HUDEP-2 (cell line): Measurements from ENCODE around the gene CMTM4.
A peak's percentile ranks its signal among the peaks of the same experiment; 100 is the strongest.

Experiments used
- DNase-seq, 76 experiments: peaks; one replicate each; lab custom pipeline; 2025; ENCODE audit not compliant: unreplicated experiment in 76 of 76; lab: John Stamatoyannopoulos, UW

The CMTM4 gene

GRCh38 chr16:66696669-66697630, at the start of gene CMTM4:
Gene CMTM4, minus strand, starts transcription at chr16:66696743. Its CDS starts 218 bp downstream, at chr16:66696525.
- DNase-seq: peak in 67 of 76 experiments; percentile 8 to 80 (median 58)

DNA sequence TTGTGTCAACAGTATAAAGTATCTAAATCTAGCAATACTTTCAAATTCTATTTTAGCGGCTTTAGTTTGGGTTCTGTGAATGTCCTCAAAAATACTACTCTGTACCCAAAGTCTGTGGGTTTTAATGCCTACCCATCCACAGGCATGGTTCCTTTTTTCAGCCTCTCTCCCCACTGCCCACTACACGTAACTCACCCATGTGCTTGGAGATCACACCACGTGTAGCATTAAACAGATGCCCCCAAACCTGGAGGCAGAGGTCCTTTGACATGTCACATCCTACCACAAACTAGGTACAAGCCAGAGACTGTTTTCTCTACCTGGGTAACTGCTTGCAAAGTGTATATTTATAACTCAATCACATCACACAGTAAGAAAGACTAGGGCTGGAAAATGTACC, 49.5 kb upstream of the CMTM4 start:
- no peak for DNase-seq

DNA sequence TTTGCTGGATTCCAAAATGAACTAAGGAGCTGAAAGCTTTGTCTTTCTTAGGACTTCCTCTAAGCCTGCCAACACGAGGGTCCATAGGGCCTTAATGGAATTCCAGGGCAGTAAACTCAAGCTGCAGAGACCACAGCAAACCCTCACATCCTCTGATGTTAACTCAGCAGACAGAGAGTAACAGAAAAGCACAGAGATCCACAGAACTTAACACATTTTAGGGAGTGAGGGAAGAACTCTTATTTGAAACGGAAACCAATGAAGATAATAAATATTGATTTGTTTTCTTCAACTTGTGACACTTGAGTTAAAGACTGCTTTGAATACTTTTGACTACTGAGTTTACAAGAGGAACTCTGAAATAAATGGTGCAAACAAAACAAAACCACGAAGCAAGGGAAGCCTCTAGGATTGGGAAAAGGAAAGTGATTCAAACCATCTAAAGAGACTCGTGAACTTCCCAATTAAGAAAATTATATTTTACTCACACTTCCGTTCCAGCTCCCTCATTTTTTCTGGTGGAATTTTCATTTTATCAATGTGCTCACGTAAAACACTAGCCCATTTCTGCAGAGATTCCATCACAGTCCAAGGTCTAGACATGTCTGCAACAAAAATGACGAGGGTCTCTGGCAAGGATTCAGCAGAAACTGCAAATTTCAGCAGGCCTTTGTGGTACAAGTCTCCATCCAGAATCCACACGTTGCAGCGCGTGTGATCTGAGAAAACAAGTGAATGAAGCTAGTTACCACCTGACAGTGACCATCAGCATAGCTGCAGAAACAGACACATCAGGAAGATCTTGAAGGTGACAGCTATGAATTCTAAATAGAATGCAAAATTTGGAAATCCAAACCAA, 45.6 kb upstream of the CMTM4 start:
- no peak for DNase-seq

DNA sequence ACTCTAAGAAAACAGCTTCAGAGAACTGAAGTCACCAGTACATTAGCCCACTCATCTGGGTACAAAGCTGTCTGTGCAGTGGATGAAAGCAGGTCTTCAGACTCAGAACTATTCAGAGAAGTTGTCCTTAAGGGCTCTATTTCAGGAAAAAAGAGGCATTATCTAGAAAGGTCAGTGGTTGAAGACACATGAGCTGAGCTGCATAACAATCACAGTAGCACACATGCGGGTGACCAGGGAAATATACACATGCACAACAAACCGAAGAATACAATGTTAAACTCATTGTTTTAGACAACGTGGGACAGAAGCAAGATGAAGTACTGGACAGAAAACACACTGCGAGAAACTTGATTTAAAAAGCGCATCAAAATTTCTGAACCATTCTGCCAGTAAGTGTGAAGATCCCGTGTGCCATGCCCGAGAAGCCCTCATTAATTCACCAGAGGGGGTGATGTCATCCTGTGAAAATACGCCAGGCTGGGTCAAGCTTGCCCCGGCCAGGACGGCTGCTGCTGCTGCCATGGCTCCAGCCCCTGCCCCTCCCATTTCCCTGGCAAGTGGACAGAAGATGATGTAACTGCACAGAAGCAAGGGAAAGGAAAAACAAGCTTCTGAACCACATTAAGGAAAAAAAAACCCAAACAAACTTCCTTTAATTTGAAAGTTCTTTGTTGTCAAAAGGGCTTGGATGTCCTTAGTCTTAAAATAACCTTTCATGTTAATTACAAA, 44.8 kb upstream of the CMTM4 start:
- DNase-seq: peak in 60 of 76 experiments; percentile 7 to 79 (median 42)

DNA sequence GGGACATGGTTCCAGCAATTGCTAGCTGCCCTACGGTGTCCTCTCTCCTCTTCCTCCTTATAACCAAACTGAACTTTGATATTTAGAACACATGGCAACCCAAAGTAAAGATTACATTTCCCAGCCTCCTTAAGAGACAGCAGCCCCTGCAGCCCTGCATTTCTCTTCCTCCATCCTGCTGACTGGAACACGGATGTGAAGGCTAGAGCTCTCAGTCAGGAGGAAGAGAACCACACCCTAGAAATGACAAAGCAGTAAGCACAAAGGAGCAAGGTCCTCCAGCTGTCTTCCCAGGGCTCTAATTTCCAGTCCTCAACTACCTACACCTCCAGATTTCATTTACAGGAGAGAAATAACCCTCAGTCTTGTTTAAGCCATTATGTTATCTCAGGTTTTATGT, 44.0 kb upstream of the CMTM4 start:
- peak in 2 of 76 experiments; percentile 7 to 24 for DNase-seq

- peak in 13 of 76 experiments; percentile 6 to 54 (median 18) for DNase-seq
Observed at GRCh38 chr16:66740010-66740409, 43.5 kb upstream of the CMTM4 start.

DNA sequence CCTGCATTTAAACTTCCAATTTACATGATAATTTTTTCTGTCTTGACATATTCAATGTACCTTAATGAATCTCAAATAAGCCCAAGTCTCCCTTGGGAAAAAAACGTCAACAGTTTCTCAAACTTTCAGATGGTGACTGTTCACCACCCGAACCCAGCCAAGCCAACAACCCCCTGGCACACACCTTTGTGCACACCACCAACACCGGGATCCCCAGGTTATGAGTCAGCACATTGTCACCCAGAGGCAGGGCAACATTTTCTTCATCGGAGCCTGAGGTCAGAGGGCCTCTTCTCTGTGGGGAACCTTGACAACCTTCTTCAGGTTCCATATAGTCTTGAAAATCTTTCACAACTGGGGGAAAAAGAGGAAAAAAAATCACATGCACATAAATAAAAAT, 39.3 kb upstream of the CMTM4 start:
- DNase-seq: no peak

- no peak for DNase-seq
Observed at GRCh38 chr16:66731101-66731500, 34.6 kb upstream of the CMTM4 start.

DNA sequence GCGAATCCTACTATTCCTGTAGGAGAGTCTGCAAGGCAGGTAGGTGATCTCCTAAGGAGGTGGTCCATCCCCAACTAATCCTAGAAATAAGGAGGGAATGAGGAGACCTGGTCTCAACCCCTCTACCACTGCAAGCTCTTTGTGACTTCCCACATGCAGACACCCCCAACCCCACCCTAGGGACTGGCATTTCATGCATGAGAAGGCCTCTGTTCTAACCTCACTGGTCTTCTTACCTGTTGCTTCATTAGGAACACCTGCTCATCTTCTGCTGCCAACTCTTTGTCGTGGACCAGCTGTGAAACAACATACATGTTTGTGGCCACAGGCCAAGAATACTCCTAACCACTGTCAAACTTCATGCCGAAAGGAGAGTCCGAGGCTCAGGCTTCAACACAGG, 32.3 kb upstream of the CMTM4 start:
- DNase-seq: no peak

DNA sequence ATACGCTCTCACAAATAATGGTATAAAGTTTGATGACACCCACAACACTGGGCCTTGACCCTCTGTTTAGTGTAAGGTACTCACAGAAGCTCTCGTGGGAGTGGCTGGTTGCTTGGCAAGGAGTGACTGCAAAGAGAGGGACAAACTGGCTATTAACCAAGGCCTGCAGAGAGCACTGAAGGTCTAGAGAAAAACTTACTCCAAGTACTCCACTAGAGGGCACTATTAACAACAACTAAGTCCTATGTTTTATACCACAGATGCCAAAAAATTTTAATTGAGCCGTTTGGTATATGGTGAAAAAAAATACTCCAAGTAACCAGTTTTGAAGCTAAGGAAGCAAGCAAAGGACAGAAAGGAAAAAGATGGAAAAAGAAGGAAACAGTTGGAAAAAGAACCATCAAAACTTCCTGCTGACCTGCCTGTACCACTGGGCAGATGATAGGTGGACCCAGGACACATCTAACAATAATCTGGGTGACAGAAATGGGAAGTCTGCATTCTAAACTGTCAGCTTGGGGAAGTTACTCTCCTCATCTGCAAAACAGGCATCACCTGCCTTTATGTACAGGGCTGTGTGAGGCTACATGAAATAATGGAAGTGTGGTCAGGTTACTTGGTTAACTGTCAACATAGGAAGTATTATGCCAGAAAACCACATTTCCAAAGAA, 31.7 kb upstream of the CMTM4 start:
- peak in 42 of 76 experiments; percentile 2 to 72 (median 29) for DNase-seq

DNA sequence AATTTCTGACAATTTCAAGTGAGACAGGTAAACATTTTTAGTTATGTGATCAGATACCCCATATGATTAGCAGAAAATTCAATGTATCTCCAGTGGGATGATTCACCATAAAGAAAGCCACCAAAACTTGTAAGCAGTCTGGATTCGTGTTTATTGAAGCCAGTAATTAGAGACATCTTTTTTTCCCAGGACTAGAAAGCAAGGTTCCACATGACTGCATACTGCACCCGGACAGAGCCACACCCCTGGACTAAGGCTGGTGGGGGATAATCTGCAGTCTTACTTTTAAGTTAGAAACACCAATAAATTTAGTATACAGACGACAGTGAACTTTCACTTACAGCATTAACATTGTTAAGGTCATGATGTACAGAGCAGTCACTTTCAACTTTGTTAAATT, 24.2 kb upstream of the CMTM4 start:
- no peak for DNase-seq

- no peak for DNase-seq
Observed at GRCh38 chr16:66719246-66719645, 22.7 kb upstream of the CMTM4 start.

DNA sequence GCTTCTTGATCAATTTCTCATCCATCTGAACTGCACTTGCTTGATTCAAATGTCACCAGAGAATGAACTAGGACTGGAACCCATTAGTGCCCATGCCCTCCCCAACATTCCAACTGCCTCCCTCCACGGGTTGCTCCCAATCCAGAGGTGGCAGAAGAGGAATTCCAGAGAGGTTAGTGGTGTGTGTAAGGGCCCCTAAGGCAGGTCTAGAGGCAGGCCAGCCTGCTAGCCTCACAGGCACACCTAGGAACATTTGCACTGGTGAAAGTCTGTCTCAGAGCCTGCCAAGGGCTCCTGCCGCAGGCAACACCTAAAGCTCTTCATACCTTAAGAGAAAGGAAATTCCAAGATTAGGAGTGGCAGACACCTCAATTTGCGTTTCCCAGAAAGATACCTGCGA, 21.2 kb upstream of the CMTM4 start:
- no peak for DNase-seq

DNA sequence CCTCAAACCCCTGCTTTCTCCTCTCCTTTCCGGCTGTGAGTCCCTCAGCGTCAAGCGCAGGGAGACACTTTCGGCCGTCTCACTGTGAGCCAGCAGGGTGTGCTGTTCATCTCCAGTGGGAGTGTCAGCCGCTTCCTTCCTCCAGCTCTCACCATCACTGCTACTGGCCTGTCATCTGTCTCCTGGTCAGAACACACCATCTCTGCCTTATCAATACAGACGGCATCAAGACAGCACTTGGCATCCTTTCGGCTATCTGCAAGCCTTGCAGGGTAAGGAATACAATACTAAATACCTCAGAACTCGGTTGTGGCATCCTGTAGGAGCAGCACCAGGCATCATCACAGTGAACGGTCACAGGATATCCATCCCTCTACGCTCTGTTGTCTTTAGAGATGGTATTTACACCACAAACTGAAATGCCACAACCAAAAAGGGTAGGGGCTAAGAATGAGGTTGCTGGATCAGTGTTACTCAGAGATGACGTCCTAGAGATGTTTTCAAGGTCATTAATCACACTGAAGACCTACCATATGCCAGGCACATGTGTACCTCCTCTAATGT, 20.7 kb upstream of the CMTM4 start:
- peak in 20 of 76 experiments; percentile 1 to 35 (median 12) for DNase-seq

DNA sequence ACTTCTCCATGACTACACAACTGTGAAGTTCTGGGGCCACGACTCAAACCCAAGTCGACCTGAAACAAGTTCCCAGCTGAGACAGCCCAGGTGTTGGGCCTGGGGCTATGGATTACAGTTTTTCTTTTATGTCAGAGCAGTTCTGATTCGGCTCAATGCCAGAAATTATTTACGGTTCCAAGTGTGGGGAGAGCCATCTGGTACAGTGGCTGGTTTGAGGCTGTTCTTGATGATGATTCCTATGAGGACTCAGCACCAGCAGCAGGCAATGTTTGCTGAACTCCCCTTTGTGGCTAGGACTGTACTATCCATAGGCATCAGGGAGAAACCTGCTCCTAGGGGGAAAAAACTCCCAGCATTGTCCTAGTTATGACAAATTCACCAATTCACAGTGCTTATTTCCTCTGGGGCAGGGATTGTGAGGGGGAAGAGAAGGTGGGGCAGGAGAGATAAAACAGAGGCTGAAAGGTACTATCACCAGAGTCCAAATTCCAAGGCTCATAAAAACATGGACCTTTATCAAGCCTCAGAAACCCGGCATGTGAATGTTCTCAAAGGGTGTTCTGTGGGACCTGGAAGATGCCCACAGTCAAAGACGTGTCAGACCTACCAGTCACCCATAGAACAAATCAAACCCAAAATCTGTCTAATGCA, 18.2 kb upstream of the CMTM4 start:
- no peak for DNase-seq

DNA sequence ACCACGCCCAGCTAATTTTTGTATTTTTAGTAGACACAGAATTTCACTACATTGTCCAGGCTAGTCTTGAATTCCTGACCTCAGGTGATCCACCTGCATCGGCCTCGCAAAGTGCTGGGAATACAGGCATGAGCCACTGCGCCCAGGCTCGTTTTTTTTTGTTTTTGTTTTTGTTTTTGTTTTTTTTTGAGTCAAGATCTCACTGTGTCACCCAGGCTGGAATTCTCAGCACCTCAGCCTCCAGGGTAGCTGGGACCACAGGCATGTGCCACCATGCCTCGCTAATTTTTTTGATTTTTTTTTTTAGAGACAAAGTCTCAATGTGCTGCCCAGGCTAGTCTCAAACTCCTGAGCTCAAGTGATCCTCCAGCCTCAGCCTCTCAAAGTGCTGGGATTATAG, 17.5 kb upstream of the CMTM4 start:
- no peak for DNase-seq

GRCh38 chr16:66713076-66713475, 16.5 kb upstream of the CMTM4 start:
- DNase-seq: no peak

DNA sequence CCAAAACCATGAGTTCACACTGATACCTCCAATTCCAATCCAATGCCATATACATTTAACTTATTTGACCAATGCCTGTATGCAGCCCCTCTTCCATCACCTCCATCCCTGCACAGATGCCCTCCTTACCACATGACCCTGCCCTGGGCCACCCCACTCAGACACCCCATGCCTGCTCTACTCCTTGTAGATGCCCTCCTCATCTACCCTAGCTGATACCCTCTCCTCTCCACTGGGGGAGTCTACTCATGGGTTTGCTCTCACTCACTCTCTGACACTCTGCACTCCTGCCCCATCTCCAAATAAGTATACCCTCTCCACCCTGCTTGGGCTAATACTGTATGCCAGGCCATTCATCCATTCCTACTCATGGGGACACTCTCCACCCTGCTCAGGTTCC, 16.0 kb upstream of the CMTM4 start:
- no peak for DNase-seq

DNA sequence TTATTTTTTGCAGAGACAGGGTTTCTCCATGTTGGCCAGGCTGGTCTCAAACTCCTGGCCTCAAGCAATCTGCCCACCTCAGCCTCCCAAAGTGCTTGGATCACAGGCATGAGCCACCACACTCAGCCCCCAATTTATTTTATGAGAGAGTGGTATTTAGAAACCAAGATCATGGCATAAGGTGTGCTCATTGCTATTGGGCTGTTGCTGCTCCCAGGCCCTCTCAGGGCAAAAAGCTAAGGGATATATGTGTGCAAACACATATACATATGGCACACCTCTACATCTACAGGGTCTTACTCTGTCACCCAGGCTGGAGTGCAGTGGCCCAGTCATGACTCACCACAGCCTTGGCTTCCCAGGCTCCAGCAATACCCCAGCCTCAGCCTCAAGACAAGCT, 15.0 kb upstream of the CMTM4 start:
- DNase-seq: no peak
